Psoas muscle (tissue), 8 donors: ENCODE data around the gene PDIA5. TPM values are rescaled to one million over a fixed set of nuclear protein-coding genes. Genes with fewer than 3 reads are reported as not detected.

Experiments used
- ATAC-seq, 4 donors: fragments of 200-7000 bp; cut with Tn5 transposase; one replicate each; pipeline ENCODE4 v1.9.1; 2020; ENCODE audit warnings: moderate library complexity in 3 of 4, mild to moderate bottlenecking in 2 of 4
- DNase-seq, 2 donors: peaks; one replicate each; pipeline ENCODE4 v3.0.0-alpha.2; 2020
- H3K27ac ChIP-seq: fragments of 200-600 bp; one replicate; pipeline ENCODE4 v1.8.0; 2022
- H3K27me3 ChIP-seq, 3 donors: fragments of 200-600 bp in 1 of 3; one replicate each; pipeline versions ENCODE4 v1.6.1 to v1.8.0; 2013 to 2022; ENCODE audit warnings: low read length in 2 of 3, mild to moderate bottlenecking in 2 of 3, moderate library complexity in 1 of 3; ENCODE audit not compliant: insufficient read depth in 3 of 3
- H3K36me3 ChIP-seq, 2 donors: fragments of 200-600 bp in 1 of 2; one replicate each; pipeline versions ENCODE4 v1.6.1 to v1.8.0; 2013 to 2022; ENCODE audit warnings: low read depth in 1 of 2, mild to moderate bottlenecking in 1 of 2, moderate library complexity in 1 of 2; ENCODE audit not compliant: insufficient read depth in 1 of 2
- H3K4me1 ChIP-seq: fragments of 200-600 bp; one replicate; pipeline ENCODE4 v1.8.0; 2022
- H3K4me3 ChIP-seq: fragments of 200-600 bp; one replicate; pipeline ENCODE4 v1.8.0; 2022; ENCODE audit warnings: mild to moderate bottlenecking
- H3K9me3 ChIP-seq: fragments of 200-600 bp; one replicate; pipeline ENCODE4 v1.8.0; 2022
- WGBS, 3 donors: extraction: QIAGEN DNeasy Blood & Tissue Kit; methylation state at CpG; one replicate each; pipeline versions ENCODE4 v1.1.6 to v1.1.7; 2013; 5-methylcytosine and 5-hydroxymethylcytosine counted together
- intact Hi-C, 2 donors: fragments of 100-400 bp; cut with DNase I; formaldehyde crosslinking; loops; one replicate each; pipeline versions ENCODE4 v1.11.0 to v1.14.2; 2022
- long read RNA-seq, 2 donors: library from polyadenylated mRNA; unstranded; transcript quantifications; one replicate each; pipeline ENCODE4 v2.0.0, GENCODE V29; 2021
- polyA plus RNA-seq, 3 donors: library from polyadenylated mRNA; stranded (reverse); fragments of 200-250 nt; gene quantifications; one replicate each; pipeline ENCODE4 v1.2.3, GENCODE V29; 2013
- total RNA-seq, 4 donors: library from RNA; stranded (reverse); fragmentation: NEBNext Ultra II Directional in 2 of 4; extraction: Animal tissue kit (Norgen Biotek cat#: 25700) in 2 of 4; gene quantifications; one replicate each; pipeline versions ENCODE4 v1.2.1 to v1.2.4, GENCODE V29; 2021 to 2023
- TF ChIP-seq, protein P1 (sequence below): fragments of 200-600 bp; IDR thresholded peaks from one replicate; pipeline ENCODE4 v1.8.0; 2022; ENCODE audit warnings: antibody characterized with exemption
- donor health status: healthy with polysubstance abuse.
- donor health status: DM: no; HTN: no; CAD: no; lungs with moderate emphysema.
- donor health status: Bipolar disorder and iron deficiency.
- donor health status: healthy.
- donor health status: DM: yes; HTN: yes; CAD: no.
- donor health status: DM: no; HTN: no; CAD: no.
- donor health status: DM: no; HTN: no; CAD: no.
- donor health status: DM: yes; HTN: yes; CAD: no.

PDIA5 gene
- total RNA-seq (1 to 10 TPM; 2.9 to 6.4 (median 5.4) TPM), polyA plus RNA-seq (1 to 10 TPM; 3.2 to 6.1 (median 3.3) TPM)
- long read RNA-seq, donor 1, partial matches to known transcripts, result 0 of 6 reads
- long read RNA-seq, donor 1, other reads (novel, unspliced or antisense), result 1 of 6 reads
- long read RNA-seq, donor 2, partial matches to known transcripts, result 0 of 4 reads
- long read RNA-seq, donor 2, other reads (novel, unspliced or antisense), result 1 of 4 reads

DNA sequence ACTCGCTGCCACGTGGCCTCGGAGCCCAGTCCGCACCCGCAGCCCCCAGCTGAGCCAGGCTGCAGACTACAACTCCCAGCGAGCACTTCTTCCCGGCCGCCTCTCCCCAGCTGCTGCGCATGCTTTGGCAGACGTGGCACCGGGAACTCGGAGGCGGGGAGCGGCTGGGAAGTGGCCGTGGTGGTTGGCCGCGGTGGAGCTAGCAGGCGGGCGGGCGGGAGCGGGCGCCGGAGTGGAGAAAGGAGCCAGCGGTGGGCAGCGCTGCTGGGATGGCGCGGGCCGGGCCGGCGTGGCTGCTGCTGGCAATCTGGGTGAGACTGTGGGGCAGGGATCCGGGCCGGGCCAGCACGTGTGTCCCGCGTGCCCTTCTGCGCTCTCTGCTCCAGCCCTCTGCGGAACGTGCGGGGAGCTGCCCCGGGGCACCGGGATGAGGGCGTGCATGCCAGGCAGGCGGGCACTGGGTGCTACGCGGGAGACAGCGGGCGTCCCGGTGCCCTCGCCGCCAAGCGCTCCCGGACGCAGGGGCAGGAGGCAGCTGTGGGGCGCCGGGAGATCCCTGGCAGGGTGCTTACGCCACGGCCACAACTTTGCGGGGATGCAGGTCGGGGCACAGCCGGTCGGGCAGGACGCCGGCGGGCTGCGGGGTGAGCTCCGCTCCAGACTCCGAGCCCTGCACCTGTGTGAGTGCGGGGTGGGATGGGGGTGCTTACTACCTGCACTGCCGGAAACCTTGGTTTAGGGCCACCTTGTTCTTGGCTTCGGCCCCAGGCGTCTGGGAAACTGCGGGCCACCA, at the start of gene PDIA5:
TSS of gene PDIA5 (plus strand) at position 130 of the 793 bp plus-strand sequence. CDS start at position 270, 140 bp downstream.
- Histone ChIP-seq H3K27ac (peak within 1 kb of the TSS; percentile 83), H3K36me3 (no peaks in the 10 kb centered on the region), H3K9me3 (no peaks in the 10 kb centered on the region), H3K4me3 (peak within 1 kb of the TSS; percentile 97), H3K4me1 (peaks cover 11% of the 10 kb centered on the region), H3K27me3 (no peaks in the 10 kb centered on the region)
- intact Hi-C loops, result no loop called here
- TF ChIP-seq, protein P1, sequence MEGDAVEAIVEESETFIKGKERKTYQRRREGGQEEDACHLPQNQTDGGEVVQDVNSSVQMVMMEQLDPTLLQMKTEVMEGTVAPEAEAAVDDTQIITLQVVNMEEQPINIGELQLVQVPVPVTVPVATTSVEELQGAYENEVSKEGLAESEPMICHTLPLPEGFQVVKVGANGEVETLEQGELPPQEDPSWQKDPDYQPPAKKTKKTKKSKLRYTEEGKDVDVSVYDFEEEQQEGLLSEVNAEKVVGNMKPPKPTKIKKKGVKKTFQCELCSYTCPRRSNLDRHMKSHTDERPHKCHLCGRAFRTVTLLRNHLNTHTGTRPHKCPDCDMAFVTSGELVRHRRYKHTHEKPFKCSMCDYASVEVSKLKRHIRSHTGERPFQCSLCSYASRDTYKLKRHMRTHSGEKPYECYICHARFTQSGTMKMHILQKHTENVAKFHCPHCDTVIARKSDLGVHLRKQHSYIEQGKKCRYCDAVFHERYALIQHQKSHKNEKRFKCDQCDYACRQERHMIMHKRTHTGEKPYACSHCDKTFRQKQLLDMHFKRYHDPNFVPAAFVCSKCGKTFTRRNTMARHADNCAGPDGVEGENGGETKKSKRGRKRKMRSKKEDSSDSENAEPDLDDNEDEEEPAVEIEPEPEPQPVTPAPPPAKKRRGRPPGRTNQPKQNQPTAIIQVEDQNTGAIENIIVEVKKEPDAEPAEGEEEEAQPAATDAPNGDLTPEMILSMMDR, result no peak
- ATAC-seq, result peak; percentile 97 to 99 (median 99)
- 0 to 1% (median 0%) methylated on average over 48 to 72 of the region's 72 CpGs for WGBS, 3 donors
- DNase-seq, result peak; percentile 90 to 94

DNA sequence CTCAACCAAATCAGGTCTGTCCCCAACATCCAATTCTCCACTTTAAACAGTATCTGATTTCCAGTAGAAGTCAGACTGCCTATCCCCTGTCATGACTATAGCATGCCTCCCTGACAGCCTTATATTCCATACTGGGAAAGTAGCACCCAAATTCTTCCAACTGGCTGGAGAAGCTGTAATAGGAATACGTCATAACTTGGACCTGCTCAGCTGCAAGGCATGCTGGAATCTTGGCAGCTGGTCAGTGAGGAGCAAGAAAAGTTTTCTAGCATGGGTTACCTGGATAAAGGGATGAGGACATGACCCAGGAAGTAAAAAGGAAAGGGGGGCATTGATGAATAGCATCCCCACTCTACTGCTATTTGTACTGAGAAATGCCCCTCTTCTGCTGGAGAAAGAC, 48.1 kb upstream of the PDIA5 start:
- intact Hi-C loops, result no loop called here
- no peak for DNase-seq
- H3K9me3 ChIP-seq, result no peaks in the 10 kb centered on the region
- no peaks in the 10 kb centered on the region for H3K4me1 ChIP-seq
- 10 to 33% (median 16%) methylated on average over 1 of the region's 1 CpG for WGBS, 3 donors
- no peak overlapping the region for H3K4me3 ChIP-seq
- peaks cover 0 to 8% (median 1%) of the 10 kb centered on the region in 3 donors for H3K27me3 ChIP-seq
- TF ChIP-seq, protein P1, result no peak
- ATAC-seq, result no peak
- H3K27ac ChIP-seq, result no peak overlapping the region
- no peaks in the 10 kb centered on the region for H3K36me3 ChIP-seq

- no peak for DNase-seq
- whole genome bisulfite sequencing, 3 donors, result 67 to 78% (median 67%) methylated on average over 3 of the region's 3 CpGs
- Histone ChIP-seq H3K9me3 (no peaks in the 10 kb centered on the region), H3K4me3 (no peak overlapping the region), H3K36me3 (no peaks in the 10 kb centered on the region), H3K4me1 (no peaks in the 10 kb centered on the region), H3K27me3 (peaks cover 0 to 9% (median 1%) of the 10 kb centered on the region in 3 donors), H3K27ac (no peak overlapping the region)
- no peak for ATAC-seq
- intact Hi-C loops, result no loop called here
- TF ChIP-seq, protein P1, result no peak
These were observed 47.7 kb upstream of the PDIA5 start for GRCh38 chr3:123019161-123019560.

DNA sequence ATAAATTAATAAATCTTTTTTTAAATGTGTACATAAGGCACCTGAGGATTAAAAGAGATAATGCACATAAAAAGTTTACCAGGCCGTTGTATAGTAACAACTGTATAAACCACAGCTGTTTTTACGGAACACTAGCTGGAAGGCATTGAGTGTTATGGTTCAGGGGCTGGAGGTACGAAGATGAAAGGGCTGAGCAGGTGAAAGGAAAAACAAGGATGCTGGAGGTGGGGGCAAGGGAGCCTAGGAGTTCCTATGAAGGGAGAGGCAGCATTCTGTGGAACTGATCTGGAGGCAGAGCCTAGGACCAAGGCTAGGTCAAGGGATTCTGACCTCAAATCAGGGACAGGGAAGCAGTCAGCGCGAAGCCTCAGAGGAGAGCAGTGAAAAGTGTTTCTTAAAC, 47.2 kb upstream of the PDIA5 start:
- Histone ChIP-seq H3K36me3 (no peaks in the 10 kb centered on the region), H3K27ac (no peak overlapping the region), H3K4me3 (no peak overlapping the region), H3K9me3 (no peaks in the 10 kb centered on the region), H3K4me1 (no peaks in the 10 kb centered on the region), H3K27me3 (peaks cover 0 to 12% (median 5%) of the 10 kb centered on the region in 3 donors)
- ATAC-seq, result no peak
- intact Hi-C loops, result no loop called here
- DNase-seq, result no peak
- TF ChIP-seq, protein P1, result no peak
- 90 to 95% (median 93%) methylated on average over 5 of the region's 5 CpGs for WGBS, 3 donors
